Large intestine (tissue), 3 donors: ENCODE measurements around the gene MEG3. TPM values are rescaled to one million over a fixed set of nuclear protein-coding genes. Genes with fewer than 3 reads are reported as not detected.

Source experiments
- DNase-seq, 2 donors: peaks; one replicate each; pipeline versions ENCODE4 v3.0.0 to v3.0.0-alpha.2; 2013
- H3K27ac ChIP-seq: one replicate; pipeline ENCODE4 v1.5.1; 2013; ENCODE audit warnings: low read length
- H3K27me3 ChIP-seq: 2 replicates; pipeline ENCODE4 v1.6.1; 2013; ENCODE audit warnings: low read length; ENCODE audit not compliant: control insufficient read depth, insufficient read depth
- H3K36me3 ChIP-seq: 2 replicates; pipeline ENCODE4 v1.6.1; 2013; ENCODE audit warnings: low read length; ENCODE audit not compliant: control insufficient read depth, insufficient read depth
- H3K4me1 ChIP-seq: one replicate; pipeline ENCODE4 v1.6.1; 2013; ENCODE audit warnings: low read length; ENCODE audit not compliant: control insufficient read depth, insufficient read depth
- H3K4me3 ChIP-seq: one replicate; pipeline ENCODE4 v1.5.1; 2013; ENCODE audit warnings: low read length
- H3K9me3 ChIP-seq: one replicate; pipeline ENCODE4 v1.6.1; 2013; ENCODE audit warnings: mild to moderate bottlenecking, low read depth, low read length, moderate library complexity; ENCODE audit not compliant: control insufficient read depth
- WGBS: methylation state at CpG from one replicate; pipeline ENCODE4 v1.1.5; 2013; ENCODE audit warnings: low lambda C conversion rate; ENCODE audit not compliant: insufficient coverage; 5-methylcytosine and 5-hydroxymethylcytosine counted together
- polyA plus RNA-seq: library from polyadenylated mRNA; unstranded; fragments of 120-200 nt; gene quantifications from one replicate; pipeline ENCODE4 v1.2.1, GENCODE V29; 2013

Gene MEG3
- polyA plus RNA-seq, 1 donor, result 248 TPM

DNA sequence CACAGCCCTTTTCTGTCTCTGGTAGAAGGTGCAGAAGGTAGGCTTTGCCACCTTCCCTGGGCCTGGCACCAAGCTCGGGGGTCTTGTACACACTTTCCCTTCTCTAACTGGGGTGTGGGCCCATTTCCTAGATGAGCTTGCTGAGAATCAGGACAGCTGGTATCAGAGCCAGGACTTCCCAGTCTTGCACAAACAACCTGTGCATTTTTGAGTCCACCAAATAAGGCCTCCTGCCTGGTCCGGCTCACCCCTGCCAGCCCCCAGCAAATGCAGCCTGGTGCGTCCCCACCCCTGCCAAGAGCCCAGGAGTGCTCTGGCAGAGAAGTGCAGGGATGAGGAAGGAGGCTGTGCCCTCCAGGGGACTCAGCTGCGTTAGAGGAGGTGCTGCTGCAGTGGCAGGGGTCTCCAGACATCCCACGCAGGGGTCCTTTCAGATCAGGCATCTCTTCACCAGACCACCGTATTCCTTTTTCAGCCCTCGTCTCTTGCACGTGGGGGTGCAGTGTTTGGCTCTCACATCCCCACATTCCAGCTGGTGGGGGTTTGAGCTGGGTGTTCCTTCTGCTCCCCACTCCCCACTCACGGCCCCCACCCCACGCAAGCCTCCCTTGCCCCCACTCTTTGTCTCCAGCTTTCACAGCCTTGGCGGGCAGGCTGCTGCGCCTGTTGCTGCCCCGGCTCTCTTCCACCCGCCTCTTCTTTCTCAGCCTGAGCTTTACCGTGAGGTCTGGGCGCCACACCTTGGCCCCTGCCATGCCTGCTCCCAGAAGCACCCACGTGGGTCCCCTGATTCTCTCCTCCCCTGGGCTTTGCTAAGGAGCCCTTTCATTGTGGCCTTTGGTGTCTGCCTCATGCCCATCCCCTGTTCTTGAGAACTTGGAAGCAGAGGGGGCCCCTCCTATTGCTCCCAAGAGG, 32.3 kb downstream of the MEG3 start:
- WGBS, result no CpG with 5 or more reads among the region's 17 CpGs
- Histone ChIP-seq H3K27ac (no peak overlapping the region), H3K9me3 (peaks cover 5% of the 10 kb centered on the region), H3K36me3 (peaks cover 2% of the 10 kb centered on the region), H3K27me3 (no peaks in the 10 kb centered on the region), H3K4me3 (no peak overlapping the region), H3K4me1 (no peaks in the 10 kb centered on the region)
- no peak for DNase-seq

DNA sequence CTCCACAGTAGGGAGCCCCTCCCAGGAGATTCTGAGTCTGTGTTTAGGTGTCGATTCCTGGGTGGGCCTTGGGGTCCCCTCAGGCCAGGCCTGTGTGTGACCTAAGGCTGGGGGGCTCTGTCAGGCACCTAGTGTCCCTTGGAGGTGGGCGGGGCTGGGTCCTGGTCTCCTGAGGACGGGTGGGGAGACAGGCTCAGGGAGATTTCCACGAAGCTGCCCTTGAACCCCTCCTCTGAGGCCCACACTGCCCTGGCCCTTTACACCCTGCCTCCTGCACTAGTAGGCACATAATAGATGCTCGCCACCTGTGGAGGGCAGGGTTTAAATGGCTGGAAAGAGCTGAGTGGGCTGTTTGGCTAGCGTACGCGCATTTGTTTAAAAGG, 32.9 kb downstream of the MEG3 start:
- Histone ChIP-seq H3K36me3 (peaks cover 2% of the 10 kb centered on the region), H3K4me3 (no peak overlapping the region), H3K4me1 (no peaks in the 10 kb centered on the region), H3K9me3 (peaks cover 5% of the 10 kb centered on the region), H3K27ac (no peak overlapping the region), H3K27me3 (no peaks in the 10 kb centered on the region)
- WGBS, result 80% methylated on average over 1 of the region's 8 CpGs
- DNase-seq, result no peak

DNA sequence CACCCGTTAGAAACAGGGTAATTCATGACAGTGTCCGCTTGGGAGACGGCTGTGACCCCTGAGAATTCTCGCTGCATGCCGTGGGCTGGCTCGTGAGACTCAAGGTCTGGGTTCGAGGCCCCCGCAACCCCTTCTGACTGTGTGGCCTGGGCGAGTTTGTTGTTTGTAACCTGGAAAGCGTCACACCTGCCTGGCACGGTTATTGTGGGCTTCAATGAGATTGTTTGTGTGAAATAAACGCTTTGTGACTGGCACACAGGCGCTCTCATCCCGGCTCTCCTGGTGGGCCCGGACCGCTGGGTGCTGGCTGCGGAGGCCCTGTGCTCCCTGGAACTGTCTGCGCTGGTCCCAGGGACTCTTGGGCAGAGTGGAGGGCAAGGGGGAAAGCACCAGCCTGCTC, 33.9 kb downstream of the MEG3 start:
- Histone ChIP-seq H3K4me3 (no peak overlapping the region), H3K4me1 (no peaks in the 10 kb centered on the region), H3K9me3 (peaks cover 5% of the 10 kb centered on the region), H3K36me3 (peaks cover 2% of the 10 kb centered on the region), H3K27ac (no peak overlapping the region), H3K27me3 (no peaks in the 10 kb centered on the region)
- WGBS, result no CpG with 5 or more reads among the region's 18 CpGs
- DNase-seq, result no peak

DNA sequence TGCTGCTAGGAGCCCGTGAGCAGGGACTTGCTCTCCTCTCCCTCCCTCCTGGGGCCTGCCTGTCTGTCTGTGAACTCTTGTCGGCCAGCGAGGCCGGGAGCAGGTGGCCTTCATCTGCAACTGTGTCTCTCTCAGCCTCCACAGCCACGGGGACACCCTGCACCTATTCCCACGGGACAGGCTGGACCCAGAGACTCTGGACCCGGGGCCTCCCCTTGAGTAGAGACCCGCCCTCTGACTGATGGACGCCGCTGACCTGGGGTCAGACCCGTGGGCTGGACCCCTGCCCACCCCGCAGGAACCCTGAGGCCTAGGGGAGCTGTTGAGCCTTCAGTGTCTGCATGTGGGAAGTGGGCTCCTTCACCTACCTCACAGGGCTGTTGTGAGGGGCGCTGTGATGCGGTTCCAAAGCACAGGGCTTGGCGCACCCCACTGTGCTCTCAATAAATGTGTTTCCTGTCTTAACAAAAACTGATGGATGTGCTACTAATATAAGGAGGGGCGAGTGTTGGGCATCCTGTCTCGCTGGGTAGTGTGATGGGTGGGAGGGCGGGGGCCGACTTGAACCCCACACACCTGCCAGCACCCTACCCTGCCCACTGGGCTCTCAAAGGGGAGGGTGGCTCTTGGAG, 34.8 kb downstream of the MEG3 start:
- Histone ChIP-seq H3K4me1 (no peaks in the 10 kb centered on the region), H3K4me3 (no peak overlapping the region), H3K27ac (no peak overlapping the region), H3K36me3 (peaks cover 2% of the 10 kb centered on the region), H3K27me3 (no peaks in the 10 kb centered on the region), H3K9me3 (peaks cover 5% of the 10 kb centered on the region)
- no peak for DNase-seq
- WGBS, result no CpG with 5 or more reads among the region's 19 CpGs

DNA sequence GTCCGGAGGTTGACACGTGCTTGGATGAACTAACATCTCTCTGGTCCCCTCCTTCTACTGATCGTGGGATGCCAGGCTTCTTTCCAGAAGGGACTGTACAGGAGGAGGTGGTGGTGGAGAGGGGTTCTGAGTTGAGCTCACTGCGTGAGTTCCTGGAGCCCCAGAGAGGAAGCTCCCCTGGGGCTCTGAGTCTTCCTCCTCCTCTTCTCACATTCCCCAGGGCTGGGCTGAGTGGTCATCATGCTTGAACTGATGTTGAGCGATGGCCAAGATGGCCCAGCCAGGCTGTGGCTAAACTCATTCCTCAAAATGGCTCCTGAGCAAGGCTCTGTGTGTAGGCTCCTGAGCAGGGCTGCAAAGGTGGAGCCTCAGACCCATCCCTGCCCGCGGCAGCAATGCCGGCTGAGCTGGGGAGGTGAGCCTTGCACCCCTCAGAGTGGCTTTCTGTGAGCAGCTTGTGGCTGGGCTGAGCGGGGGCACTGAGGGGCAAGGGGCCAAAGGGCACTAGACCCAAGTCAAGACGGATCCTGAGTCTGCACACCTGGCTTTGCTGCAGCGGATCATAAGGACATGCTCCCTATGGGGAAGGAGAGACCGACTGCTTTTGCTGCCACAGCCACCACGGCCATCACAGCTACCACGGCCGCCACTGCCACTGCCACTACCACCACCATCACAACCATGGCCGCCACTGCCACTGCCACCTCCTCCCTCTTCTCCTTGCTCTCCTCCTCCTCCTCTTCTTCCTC, 35.4 kb downstream of the MEG3 start:
- 100% methylated on average over 2 of the region's 16 CpGs for WGBS
- Histone ChIP-seq H3K9me3 (peaks cover 5% of the 10 kb centered on the region), H3K4me1 (no peaks in the 10 kb centered on the region), H3K36me3 (peaks cover 2% of the 10 kb centered on the region), H3K27me3 (no peaks in the 10 kb centered on the region), H3K4me3 (no peak overlapping the region), H3K27ac (no peak overlapping the region)
- no peak for DNase-seq

DNA sequence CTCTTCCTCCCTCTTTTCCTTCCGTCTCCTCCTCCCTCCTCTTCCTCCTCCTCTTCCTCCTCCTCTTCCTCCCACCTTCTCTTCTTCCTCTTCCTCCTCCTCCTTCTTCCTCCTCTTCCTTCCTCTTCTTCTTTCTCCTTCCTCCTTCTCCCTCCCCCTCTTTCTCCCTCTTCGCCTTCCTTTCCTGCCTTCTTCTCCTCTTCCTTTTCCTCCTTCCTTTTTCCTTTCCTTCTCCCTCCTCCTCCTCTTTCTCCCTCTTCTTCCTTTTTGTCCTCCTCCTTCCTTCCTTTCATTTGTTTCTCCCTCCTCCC, 36.0 kb downstream of the MEG3 start:
- Histone ChIP-seq H3K4me3 (no peak overlapping the region), H3K27me3 (no peaks in the 10 kb centered on the region), H3K4me1 (no peaks in the 10 kb centered on the region), H3K36me3 (peaks cover 2% of the 10 kb centered on the region), H3K9me3 (peaks cover 5% of the 10 kb centered on the region), H3K27ac (no peak overlapping the region)
- no peak for DNase-seq
- WGBS, result 96% methylated on average over 2 of the region's 2 CpGs

DNA sequence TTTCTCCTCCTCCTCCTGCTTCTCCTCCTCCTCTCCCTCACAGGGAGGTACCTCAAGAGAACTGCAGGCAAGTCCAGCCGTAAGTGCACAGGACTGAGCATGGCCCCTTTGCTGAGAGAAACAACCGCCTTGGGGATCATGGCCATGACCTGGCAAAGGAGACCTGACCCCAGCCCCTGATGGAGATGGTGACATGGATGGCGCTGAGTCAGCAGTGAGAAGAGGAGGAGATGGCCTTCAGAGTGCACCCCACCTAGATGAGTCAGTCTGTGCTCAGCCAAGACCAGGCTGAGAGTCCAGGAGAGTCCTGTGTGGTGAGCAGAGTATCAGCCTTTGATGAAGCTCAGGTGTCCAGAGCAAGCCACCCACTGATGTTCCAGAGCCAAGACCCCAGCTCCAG, 36.4 kb downstream of the MEG3 start:
- H3K9me3 ChIP-seq, result peaks cover 5% of the 10 kb centered on the region
- H3K4me1 ChIP-seq, result no peaks in the 10 kb centered on the region
- DNase-seq, result no peak
- H3K27me3 ChIP-seq, result no peaks in the 10 kb centered on the region
- no peak overlapping the region for H3K27ac ChIP-seq
- H3K4me3 ChIP-seq, result no peak overlapping the region
- no CpG with 5 or more reads among the region's 3 CpGs for WGBS
- H3K36me3 ChIP-seq, result peaks cover 2% of the 10 kb centered on the region

DNA sequence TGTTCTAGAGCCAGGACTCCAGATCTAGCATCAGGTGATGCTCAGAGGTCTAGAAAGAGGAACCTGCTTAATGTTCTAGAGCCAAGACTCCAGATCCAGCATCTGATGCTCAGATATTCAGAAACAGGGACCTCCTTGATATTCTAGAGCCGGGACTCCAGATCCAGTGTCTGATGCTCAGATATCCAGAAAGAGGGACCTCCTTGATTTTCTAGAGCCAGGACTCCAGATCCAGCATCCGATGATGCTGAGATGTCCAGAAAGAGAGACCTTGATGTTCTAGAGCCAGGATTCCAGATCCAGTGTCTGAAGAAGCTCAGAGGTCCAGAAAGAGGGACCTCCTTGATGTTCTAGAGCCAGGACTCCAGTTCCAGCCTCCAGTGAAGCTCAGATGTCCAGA, 36.9 kb downstream of the MEG3 start:
- Histone ChIP-seq H3K4me3 (no peak overlapping the region), H3K4me1 (no peaks in the 10 kb centered on the region), H3K27ac (no peak overlapping the region), H3K9me3 (peaks cover 5% of the 10 kb centered on the region), H3K36me3 (peaks cover 2% of the 10 kb centered on the region), H3K27me3 (no peaks in the 10 kb centered on the region)
- no peak for DNase-seq
- no CpG with 5 or more reads among the region's 2 CpGs for WGBS

DNA sequence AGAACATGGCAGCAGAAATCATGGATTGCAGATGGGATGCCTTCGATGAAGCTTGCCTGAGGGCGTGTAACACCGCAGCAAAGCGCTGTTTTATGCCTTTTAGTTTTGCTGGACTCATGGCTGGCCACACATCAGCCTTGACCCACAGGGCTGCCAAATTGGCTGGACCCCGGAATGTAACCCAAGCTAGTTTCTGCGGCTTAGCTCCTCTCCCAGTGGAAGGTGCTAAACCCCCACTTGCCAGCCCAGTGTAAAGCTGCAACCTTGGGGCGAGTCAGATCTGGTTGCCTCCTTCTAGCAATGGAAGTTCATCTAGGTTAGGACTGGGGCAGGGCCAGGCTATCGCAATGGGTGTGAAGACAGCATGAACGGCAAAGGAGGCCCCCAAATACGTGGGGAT, 38.3 kb downstream of the MEG3 start:
- 100% methylated on average over 1 of the region's 10 CpGs for WGBS
- H3K4me3 ChIP-seq, result no peak overlapping the region
- no peaks in the 10 kb centered on the region for H3K4me1 ChIP-seq
- H3K27me3 ChIP-seq, result no peaks in the 10 kb centered on the region
- no peak overlapping the region for H3K27ac ChIP-seq
- peaks cover 2% of the 10 kb centered on the region for H3K36me3 ChIP-seq
- no peak for DNase-seq
- H3K9me3 ChIP-seq, result peaks cover 5% of the 10 kb centered on the region

DNA sequence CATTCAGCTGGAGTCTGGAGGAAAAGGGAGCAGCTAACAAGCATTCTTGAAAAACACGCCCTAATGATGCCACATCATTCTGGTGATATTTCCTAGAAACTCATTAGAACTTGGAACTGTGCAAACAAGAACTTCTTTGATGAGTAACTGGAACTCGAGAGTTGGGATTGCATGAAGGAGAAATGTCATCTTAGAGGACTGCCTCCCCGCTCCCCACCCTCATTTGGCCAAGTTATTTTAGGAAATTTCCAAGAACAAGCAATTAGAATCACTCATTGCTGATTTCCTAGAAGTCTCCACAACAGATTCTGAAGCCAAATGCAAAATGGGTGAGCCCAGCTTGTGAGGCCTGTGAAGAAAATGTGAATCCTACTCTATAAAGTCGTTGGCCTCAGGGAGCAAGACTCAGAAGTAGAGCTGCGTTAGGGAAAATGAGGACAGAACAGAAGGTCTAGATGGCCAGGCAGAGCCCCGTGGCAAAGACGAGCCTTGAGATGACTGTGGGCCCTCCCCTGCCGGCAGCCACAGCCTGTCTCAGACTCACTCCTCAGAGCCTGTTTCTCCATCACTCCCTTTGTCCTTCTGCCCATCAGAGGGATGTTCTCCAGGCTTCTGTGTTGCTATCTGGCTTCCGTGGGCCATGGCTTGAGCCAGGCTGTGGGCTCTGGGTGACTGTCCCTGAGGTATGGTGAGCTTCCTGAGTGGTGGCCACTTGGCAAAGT, 39.2 kb downstream of the MEG3 start:
- no peaks in the 10 kb centered on the region for H3K4me1 ChIP-seq
- DNase-seq, result no peak
- no peaks in the 10 kb centered on the region for H3K27me3 ChIP-seq
- peaks cover 5% of the 10 kb centered on the region for H3K9me3 ChIP-seq
- WGBS, result no CpG with 5 or more reads among the region's 9 CpGs
- H3K4me3 ChIP-seq, result no peak overlapping the region
- H3K27ac ChIP-seq, result no peak overlapping the region
- peaks cover 2% of the 10 kb centered on the region for H3K36me3 ChIP-seq
